ENCODE results near the gene HEG1.
A peak's percentile ranks its signal among the peaks of the same experiment; 100 is the strongest.

The HEG1 gene

DNA sequence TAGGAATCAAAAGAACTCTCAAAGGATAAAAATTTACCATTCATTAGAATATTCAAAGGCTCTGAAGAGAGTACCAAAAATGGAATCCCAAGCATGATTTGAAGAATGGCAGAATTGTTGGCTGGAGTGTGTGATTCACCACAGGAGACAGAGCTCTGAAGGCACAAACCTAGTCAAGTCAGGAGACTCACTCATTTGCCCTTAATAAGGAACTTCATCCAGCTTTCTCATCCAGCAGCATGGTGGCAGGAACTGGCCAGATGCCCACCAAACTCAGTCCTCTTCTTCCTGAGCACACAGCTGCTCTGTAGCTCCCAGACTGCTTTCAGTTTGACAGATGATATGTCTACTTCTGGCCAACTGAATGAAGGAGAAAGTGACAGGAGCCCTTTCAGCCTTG lies 16.5 kb upstream of the HEG1 start:
- peak; percentile 43 for DNase-seq (ENCODE audit: low read depth, low spot score)
- H3K4me3 ChIP-seq (ENCODE audit: low read depth, low read length), result no peak overlapping the region
- TF ChIP-seq, protein P1, sequence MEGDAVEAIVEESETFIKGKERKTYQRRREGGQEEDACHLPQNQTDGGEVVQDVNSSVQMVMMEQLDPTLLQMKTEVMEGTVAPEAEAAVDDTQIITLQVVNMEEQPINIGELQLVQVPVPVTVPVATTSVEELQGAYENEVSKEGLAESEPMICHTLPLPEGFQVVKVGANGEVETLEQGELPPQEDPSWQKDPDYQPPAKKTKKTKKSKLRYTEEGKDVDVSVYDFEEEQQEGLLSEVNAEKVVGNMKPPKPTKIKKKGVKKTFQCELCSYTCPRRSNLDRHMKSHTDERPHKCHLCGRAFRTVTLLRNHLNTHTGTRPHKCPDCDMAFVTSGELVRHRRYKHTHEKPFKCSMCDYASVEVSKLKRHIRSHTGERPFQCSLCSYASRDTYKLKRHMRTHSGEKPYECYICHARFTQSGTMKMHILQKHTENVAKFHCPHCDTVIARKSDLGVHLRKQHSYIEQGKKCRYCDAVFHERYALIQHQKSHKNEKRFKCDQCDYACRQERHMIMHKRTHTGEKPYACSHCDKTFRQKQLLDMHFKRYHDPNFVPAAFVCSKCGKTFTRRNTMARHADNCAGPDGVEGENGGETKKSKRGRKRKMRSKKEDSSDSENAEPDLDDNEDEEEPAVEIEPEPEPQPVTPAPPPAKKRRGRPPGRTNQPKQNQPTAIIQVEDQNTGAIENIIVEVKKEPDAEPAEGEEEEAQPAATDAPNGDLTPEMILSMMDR (IDR thresholded peaks at IDR 0.05; ENCODE audit: low read depth, low read length), result no peak
- in situ Hi-C loops (cut with HindIII; ENCODE audit: low sequenced_read_pairs), result no loop called here

DNA sequence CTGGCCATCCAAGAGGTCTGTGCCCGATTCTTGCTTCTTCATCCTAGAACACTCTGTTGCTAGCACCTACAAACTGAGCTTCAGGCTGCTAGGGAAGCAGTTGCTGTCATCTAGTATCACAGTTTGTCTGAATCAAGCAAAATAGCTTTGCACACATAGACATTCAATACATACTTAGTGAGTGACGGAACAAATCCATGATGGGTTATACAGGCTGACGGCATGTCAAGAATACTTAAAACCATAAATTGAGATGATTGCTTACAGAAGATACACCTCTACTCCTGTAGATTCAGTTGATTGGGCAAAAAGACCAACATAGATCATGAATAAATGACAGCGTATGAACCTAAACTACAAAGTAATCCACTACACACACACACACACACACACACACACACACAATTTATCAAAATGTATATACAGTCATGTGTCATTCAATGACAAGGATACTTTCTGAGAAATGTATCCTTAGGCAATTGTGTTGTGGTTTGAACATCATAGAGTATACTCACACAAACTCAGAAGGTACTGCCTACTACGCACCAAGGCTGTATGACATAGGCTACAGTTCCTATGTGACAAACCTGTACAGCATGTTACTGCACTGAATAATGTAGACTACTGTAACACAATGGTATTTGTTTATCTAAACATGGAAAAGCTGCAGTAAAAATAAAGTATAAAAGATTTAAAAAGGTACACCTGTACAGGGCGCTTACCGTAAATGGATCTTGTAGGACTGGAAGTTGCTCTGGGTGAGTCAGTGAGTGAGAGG lies 14.4 kb upstream of the HEG1 start:
- TF ChIP-seq, protein P1 (IDR thresholded peaks at IDR 0.05; ENCODE audit: low read depth, low read length), result no peak
- DNase-seq (ENCODE audit: low read depth, low spot score), result no peak
- no peak overlapping the region for H3K4me3 ChIP-seq (ENCODE audit: low read depth, low read length)
- in situ Hi-C loops (cut with HindIII; ENCODE audit: low sequenced_read_pairs), result no loop called here

DNA sequence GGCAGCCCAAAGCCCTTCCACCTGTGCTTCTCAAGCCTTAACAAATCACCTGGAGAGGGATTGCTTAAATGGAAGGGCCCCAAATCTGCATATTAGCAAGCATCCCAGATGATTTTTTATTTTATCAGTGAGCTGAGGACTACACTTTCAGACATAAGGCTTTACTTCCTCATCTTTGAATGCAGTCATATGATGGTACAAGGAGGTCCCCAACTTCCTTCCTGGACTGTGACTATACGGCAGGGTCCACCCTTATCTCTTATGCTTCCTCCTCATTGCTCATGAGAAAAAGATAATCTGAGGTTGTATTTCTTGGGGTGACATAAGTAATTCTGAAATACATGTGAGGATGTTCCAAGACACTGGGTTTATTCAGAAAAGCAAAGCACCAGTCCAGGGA lies 13.7 kb upstream of the HEG1 start:
- DNase-seq (ENCODE audit: low read depth, low spot score), result no peak
- TF ChIP-seq, protein P1 (IDR thresholded peaks at IDR 0.05; ENCODE audit: low read depth, low read length), result no peak
- H3K4me3 ChIP-seq (ENCODE audit: low read depth, low read length), result no peak overlapping the region
- in situ Hi-C loops (cut with HindIII; ENCODE audit: low sequenced_read_pairs), result no loop called here

DNA sequence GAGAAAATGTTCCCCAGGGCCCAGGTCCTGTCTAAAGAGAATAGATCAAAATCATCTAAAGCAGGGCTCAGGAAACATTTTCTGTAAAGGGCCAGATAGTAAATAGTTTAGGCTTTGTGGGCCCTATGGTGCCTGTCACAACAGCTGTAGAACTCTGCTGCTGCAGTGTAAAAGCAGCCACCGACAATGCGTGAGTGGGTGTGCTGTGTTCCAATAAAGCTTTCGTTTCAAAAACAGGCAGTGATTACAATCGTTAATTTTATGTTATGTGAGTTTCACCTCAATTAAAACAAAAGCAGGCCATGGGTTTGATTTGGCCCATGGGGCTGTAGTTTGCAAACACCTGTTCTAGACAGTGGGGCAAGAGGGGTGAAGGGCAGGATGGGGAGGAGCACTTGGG lies 12.5 kb upstream of the HEG1 start:
- TF ChIP-seq, protein P1 (IDR thresholded peaks at IDR 0.05; ENCODE audit: low read depth, low read length), result no peak
- H3K4me3 ChIP-seq (ENCODE audit: low read depth, low read length), result no peak overlapping the region
- in situ Hi-C loops (cut with HindIII; ENCODE audit: low sequenced_read_pairs), result no loop called here
- no peak for DNase-seq (ENCODE audit: low read depth, low spot score)

DNA sequence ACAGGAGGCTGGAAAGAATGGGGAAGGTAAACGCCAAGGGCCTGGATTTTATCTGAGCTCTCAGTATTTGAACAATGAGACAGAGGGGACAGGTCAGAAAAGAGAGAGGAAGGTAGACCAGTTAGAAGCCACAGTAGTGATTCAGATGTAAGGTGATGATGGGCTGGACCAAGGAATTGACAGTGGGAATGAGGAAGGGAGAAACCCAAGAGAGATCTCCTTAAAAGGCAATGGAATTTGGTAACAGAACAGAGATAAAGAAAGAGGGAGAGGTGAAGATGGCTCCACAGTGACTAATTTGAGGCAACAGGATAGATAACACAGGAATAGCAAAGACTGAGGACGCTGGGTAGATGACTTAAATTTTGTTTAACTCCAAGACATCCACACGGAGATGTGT lies 11.4 kb upstream of the HEG1 start:
- TF ChIP-seq, protein P1 (IDR thresholded peaks at IDR 0.05; ENCODE audit: low read depth, low read length), result no peak
- in situ Hi-C loops (cut with HindIII; ENCODE audit: low sequenced_read_pairs), result no loop called here
- DNase-seq (ENCODE audit: low read depth, low spot score), result no peak
- H3K4me3 ChIP-seq (ENCODE audit: low read depth, low read length), result no peak overlapping the region

DNA sequence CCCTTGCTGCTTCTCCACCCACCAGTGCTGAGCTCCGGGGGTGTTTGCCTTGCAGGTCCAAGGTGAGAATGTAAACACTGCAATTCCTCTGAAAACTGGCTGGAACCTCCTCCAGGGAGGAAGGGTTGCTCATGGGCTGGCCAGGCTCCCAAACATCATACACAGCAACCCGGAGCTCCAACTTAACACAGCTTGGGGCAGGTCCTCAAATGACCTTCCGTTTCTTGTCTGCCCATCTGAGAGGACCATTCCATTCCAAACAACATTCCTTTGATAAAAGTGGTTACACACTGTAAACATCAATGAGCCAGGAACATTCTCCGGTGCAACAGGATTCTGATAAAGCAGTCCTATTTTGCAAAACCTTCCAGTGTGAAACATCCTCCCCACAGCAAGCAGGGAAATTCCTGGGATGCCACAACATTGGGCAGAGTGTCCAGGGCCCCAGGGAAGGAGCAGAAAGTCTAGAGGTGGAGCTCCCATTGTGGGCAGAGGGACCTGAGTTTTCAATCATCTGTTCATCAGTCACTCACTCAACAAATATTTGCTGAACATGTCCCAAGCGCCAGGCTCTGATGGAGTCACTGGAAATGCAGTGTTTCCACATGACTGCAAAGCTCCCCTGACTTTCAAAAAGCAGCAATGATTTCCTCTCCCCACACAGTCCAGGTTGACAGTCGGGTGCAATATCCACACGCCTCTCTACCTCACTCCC lies 7.3 kb upstream of the HEG1 start:
- TF ChIP-seq, protein P1 (IDR thresholded peaks at IDR 0.05; ENCODE audit: low read depth, low read length), result no peak
- DNase-seq (ENCODE audit: low read depth, low spot score), result peak; percentile 91
- in situ Hi-C loops (cut with HindIII; ENCODE audit: low sequenced_read_pairs), result no loop called here
- no peak overlapping the region for H3K4me3 ChIP-seq (ENCODE audit: low read depth, low read length)

Data from astrocyte of the spinal cord (primary cell).